Stimulated activated CD4-positive, alpha-beta T cell treated with anti-CD3 and anti-CD28 coated beads, Interleukin-12 subunit alpha, Interleukin-12 subunit beta, amount 100 ng/mL, for 4 hours (primary cell): Measurements from ENCODE around the gene RUFY3.
"Not testable (repeated sequence)": the region's sequence is repeated elsewhere in the genome, so short reads cannot be mapped to it uniquely, and the experiment has no call there.

Experiments
- DNase-seq: peaks from one replicate; pipeline ENCODE4 v3.0.0-alpha.2; 2020

RUFY3 gene

GRCh38 chr4:70721747-70722146, at the start of gene RUFY3:
Gene RUFY3, plus strand, starts transcription at chr4:70721964. Its CDS starts 610 bp downstream, at chr4:70722574.
- no peak for DNase-seq

GRCh38 chr4:70674191-70674590, 47.6 kb upstream of the RUFY3 start:
- no peak for DNase-seq

- DNase-seq: no peak
Measured at GRCh38 chr4:70674731-70675130, 47.0 kb upstream of the RUFY3 start.

GRCh38 chr4:70676554-70677090, 45.1 kb upstream of the RUFY3 start:
- no peak for DNase-seq

- no peak for DNase-seq
Measured at GRCh38 chr4:70678383-70678999, 43.3 kb upstream of the RUFY3 start.

GRCh38 chr4:70680934-70681333, 40.8 kb upstream of the RUFY3 start:
- DNase-seq: no peak

- no peak for DNase-seq
Measured at GRCh38 chr4:70681704-70682103, 40.1 kb upstream of the RUFY3 start.

- not testable (repeated sequence) for DNase-seq
Measured at GRCh38 chr4:70682142-70682541, 39.6 kb upstream of the RUFY3 start.

GRCh38 chr4:70687392-70687791, 34.4 kb upstream of the RUFY3 start:
- DNase-seq: peak; percentile 10

GRCh38 chr4:70687821-70688794, 33.7 kb upstream of the RUFY3 start, which contains the start of gene UTP3:
Gene UTP3, plus strand, starts transcription at chr4:70688532. Its CDS starts 146 bp downstream, at chr4:70688678.
- DNase-seq: peak; percentile 94

- no peak for DNase-seq
Measured at GRCh38 chr4:70688795-70689231, 33.0 kb upstream of the RUFY3 start.

GRCh38 chr4:70691661-70692060, 30.1 kb upstream of the RUFY3 start:
- no peak for DNase-seq

- DNase-seq: not testable (repeated sequence)
Measured at GRCh38 chr4:70694633-70695032, 27.1 kb upstream of the RUFY3 start.

GRCh38 chr4:70698435-70698834, 23.3 kb upstream of the RUFY3 start:
- DNase-seq: not testable (repeated sequence)

- no peak for DNase-seq
Measured at GRCh38 chr4:70700712-70701111, 21.1 kb upstream of the RUFY3 start.

- no peak for DNase-seq
Measured at GRCh38 chr4:70701271-70701670, 20.5 kb upstream of the RUFY3 start.

- not testable (repeated sequence) for DNase-seq
Measured at GRCh38 chr4:70702592-70702991, 19.2 kb upstream of the RUFY3 start.

GRCh38 chr4:70703619-70704214, 18.0 kb upstream of the RUFY3 start:
- DNase-seq: no peak

- peak; percentile 44 for DNase-seq
Measured at GRCh38 chr4:70704215-70704930, 17.4 kb upstream of the RUFY3 start.

GRCh38 chr4:70704931-70705182, 16.9 kb upstream of the RUFY3 start:
- DNase-seq: peak; percentile 38

- peak; percentile 70 for DNase-seq
Measured at GRCh38 chr4:70705183-70706043, 16.4 kb upstream of the RUFY3 start.

- DNase-seq: no peak
Measured at GRCh38 chr4:70706044-70706461, 15.7 kb upstream of the RUFY3 start.
